ENCODE results near the gene MDH2.
"Not testable (repeated sequence)": the region's sequence is repeated elsewhere in the genome, so short reads cannot be mapped to it uniquely, and the experiment has no call there.

MDH2 gene

DNA sequence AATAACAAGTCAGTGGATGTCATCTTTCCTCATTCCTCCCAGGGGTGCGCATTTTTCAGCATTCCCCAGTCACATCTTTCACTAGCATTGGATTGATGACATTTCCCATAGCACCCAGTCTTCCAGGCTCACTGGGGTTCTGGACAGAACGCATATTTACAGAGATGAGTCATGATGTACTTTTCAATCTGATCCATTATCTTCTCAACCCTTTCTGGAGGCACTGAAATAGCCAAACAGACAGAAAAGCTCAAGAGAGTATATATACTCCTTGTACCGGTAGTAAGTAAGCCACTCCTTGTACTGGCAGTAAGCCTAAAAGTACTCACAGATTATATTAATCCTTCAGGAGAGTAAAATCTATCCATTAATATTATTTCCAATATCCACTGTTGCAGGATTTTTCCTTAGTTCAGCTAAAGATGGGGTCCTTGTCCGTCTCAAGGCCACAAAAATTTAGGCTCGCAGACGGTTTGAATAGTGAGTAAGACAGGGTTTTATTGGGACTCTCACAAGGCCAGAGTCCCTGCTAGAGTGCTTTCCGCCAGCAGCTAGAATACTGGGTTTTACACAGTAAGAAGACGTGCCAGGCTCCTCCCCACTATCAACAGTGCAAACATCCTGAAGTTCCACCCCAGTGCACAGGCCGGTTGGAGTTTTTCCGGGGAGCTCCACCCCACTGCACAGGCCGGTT, 60.8 kb downstream of the MDH2 start:
- DNase-seq (ENCODE audit: low read depth), result no peak

GRCh38 chr7:76113042-76113630, 65.2 kb downstream of the MDH2 start:
- not testable (repeated sequence) for DNase-seq (ENCODE audit: low read depth)

- DNase-seq (ENCODE audit: low read depth), result not testable (repeated sequence)
These were observed 66.8 kb downstream of the MDH2 start for GRCh38 chr7:76114742-76115141.
